Calu3 (cell line): ENCODE results near the gene SMCO2. TPM values are rescaled to one million over a fixed set of nuclear protein-coding genes. Genes with fewer than 3 reads are reported as not detected.

ENCODE experiments used
- BruUV-seq: library from RNA; stranded (reverse); fragments of 400-500 nt; replicated peaks from 2 replicates; lab custom pipeline; 2021; lab: Mats Ljungman, UMichigan
- CTCF ChIA-PET: fragments of 300-600 bp; sonication (Branson Sonifier 250); formaldehyde crosslinking; loops from one replicate; lab custom pipeline; 2022; ENCODE audit warnings: antibody characterized with exemption; lab: Charles Lee
- DNase-seq: peaks from one replicate; pipeline ENCODE4 v3.0.0; 2022
- H3K27ac Mint-ChIP-seq: one replicate; pipeline ENCODE4 v1.8.0; 2022; ENCODE audit warnings: mixed read lengths; ENCODE audit not compliant: unreplicated experiment
- H3K27me3 Mint-ChIP-seq: one replicate; pipeline ENCODE4 v1.8.0; 2022; ENCODE audit warnings: mixed read lengths; ENCODE audit not compliant: unreplicated experiment
- H3K36me3 Mint-ChIP-seq: one replicate; pipeline ENCODE4 v1.8.0; 2022; ENCODE audit warnings: mild to moderate bottlenecking, moderate library complexity, mixed read lengths; ENCODE audit not compliant: insufficient read depth, unreplicated experiment
- H3K4me1 Mint-ChIP-seq: one replicate; pipeline ENCODE4 v1.8.0; 2022; ENCODE audit warnings: mild to moderate bottlenecking, low read depth, mixed read lengths; ENCODE audit not compliant: unreplicated experiment
- H3K4me3 Mint-ChIP-seq: one replicate; pipeline ENCODE4 v1.8.0; 2022; ENCODE audit warnings: mild to moderate bottlenecking, low read depth, moderate library complexity, mixed read lengths; ENCODE audit not compliant: unreplicated experiment
- H3K9me3 Mint-ChIP-seq: one replicate; pipeline ENCODE4 v1.8.0; 2022; ENCODE audit warnings: low read depth, mixed read lengths; ENCODE audit not compliant: unreplicated experiment
- intact Hi-C: fragments of 100-400 bp; cut with micrococcal nuclease; formaldehyde crosslinking; loops from one replicate; pipeline ENCODE4 v1.10.0; 2022; ENCODE audit not compliant: unreplicated experiment
- total RNA-seq: library from RNA; stranded (reverse); gene quantifications from 2 replicates; pipeline ENCODE4 v1.2.3, GENCODE V29; 2022
- TF ChIP-seq, protein P1 (sequence below): fragments of 200-600 bp; IDR thresholded peaks from one replicate; pipeline ENCODE4 v1.8.0; 2022; ENCODE audit warnings: antibody characterized with exemption; ENCODE audit not compliant: unreplicated experiment

The SMCO2 gene
- total RNA-seq, 1 experiment from 2014 or later = 1.6 TPM

DNA sequence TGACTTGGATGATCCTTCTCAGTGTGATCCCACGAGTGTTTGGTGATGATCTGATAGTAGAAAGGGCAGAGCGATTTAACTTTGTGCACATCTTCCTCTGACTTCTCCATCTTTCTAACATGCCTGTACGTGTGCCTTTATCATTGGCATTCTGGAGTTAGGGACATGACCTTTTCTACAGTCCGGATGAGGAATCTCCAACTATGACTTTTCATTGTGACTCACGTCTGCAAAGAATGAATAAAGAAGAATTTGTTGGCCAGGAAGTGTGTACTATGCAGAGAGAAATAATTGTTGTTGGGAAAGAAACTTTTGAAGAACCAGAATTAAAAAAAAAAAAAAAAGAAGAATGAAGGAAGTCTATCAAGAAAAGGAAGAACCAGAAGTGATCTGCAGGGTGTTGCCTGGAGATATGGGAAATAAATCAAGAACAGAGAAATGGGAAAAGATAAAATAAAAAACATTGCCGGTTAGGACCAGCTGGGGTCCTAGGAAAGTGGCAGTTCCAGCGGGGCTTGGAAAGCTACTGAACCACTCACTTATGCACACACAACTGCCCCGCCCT lies 102.8 kb downstream of the SMCO2 start:
- no peaks in the 10 kb centered on the region for H3K27me3 Mint-ChIP-seq
- H3K4me3 Mint-ChIP-seq = peak overlapping the region; percentile 22
- CTCF ChIA-PET = interaction anchor here (0.7 to 1.4 kb wide), 7 partner anchors 9 to 363 kb away, joined by 3 to 5 read pairs (median 3); partner anchors contain the start of gene PPFIBP1
- H3K27ac Mint-ChIP-seq = peak overlapping the region; percentile 43
- intact Hi-C loops = loop anchor here (1.0 kb wide), 1 partner anchor 24 kb away; no protein-coding TSS in a partner anchor
- no TSS peak for BruUV-seq
- peaks cover 15% of the 10 kb centered on the region for H3K36me3 Mint-ChIP-seq
- peaks cover 58% of the 10 kb centered on the region for H3K4me1 Mint-ChIP-seq
- H3K9me3 Mint-ChIP-seq = no peaks in the 10 kb centered on the region
- TF ChIP-seq, protein P1, sequence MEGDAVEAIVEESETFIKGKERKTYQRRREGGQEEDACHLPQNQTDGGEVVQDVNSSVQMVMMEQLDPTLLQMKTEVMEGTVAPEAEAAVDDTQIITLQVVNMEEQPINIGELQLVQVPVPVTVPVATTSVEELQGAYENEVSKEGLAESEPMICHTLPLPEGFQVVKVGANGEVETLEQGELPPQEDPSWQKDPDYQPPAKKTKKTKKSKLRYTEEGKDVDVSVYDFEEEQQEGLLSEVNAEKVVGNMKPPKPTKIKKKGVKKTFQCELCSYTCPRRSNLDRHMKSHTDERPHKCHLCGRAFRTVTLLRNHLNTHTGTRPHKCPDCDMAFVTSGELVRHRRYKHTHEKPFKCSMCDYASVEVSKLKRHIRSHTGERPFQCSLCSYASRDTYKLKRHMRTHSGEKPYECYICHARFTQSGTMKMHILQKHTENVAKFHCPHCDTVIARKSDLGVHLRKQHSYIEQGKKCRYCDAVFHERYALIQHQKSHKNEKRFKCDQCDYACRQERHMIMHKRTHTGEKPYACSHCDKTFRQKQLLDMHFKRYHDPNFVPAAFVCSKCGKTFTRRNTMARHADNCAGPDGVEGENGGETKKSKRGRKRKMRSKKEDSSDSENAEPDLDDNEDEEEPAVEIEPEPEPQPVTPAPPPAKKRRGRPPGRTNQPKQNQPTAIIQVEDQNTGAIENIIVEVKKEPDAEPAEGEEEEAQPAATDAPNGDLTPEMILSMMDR = no peak
- DNase-seq = no peak

DNA sequence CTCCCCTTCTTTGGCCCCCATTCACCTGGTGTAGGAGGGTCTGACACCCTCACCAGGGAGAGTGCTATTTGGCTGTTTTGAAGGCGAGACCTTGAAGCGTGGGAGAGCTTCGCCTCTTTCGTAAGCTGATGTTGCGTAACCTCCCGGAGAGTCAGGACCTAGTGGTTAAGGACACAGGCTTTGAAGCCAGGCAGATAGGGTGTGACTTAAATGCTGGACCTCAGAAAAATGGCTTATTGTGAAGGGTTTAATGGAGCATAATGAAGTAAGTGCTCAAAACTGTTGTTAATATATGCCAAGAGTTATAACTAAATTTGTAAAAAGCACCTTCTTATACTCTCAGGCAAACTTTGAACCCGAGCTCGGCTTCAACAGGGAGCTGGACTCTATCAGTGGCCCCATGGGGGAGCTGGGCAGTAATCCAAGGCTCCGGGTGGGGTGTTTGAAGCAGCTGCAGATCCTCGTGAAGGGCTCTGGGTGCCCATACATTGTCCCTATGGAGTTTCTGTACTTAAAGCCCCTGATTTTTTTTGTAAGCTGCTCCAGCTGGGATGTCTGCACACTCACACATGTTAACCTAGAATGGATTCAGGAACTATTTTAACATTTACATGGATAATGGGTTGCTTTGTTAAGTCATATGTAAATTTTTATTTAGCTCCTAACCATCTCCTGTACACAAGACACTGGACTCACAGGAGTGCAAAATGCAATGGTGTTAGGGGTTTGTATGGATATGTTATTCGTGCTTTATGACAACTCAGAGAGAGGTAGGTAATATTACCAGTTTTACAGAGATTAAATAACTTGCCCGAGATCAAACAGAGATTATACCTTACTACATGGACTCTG lies 103.5 kb downstream of the SMCO2 start:
- Mint-ChIP-seq H3K27me3 (no peaks in the 10 kb centered on the region), H3K27ac (peak overlapping the region; percentile 43), H3K4me1 (peaks cover 58% of the 10 kb centered on the region), H3K9me3 (no peaks in the 10 kb centered on the region), H3K4me3 (peak overlapping the region; percentile 22), H3K36me3 (peaks cover 15% of the 10 kb centered on the region)
- DNase-seq = peak; percentile 80
- intact Hi-C loops = loop anchor here (1.0 kb wide), 1 partner anchor 25 kb away; no protein-coding TSS in a partner anchor
- CTCF ChIA-PET = interaction anchor here (0.7 to 1.4 kb wide), 7 partner anchors 9 to 362 kb away, joined by 3 to 5 read pairs (median 3); partner anchors contain the start of gene PPFIBP1
- BruUV-seq = no TSS peak
- TF ChIP-seq, protein P1 = no peak

- no peak overlapping the region for H3K27ac Mint-ChIP-seq
- CTCF ChIA-PET = interaction anchor here (1.1 to 1.3 kb wide), 2 partner anchors 26 to 126 kb away, joined by 3 to 5 read pairs; partner anchors contain the start of gene PPFIBP1
- H3K36me3 Mint-ChIP-seq = peaks cover 15% of the 10 kb centered on the region
- TF ChIP-seq, protein P1 = no peak
- DNase-seq = no peak
- H3K9me3 Mint-ChIP-seq = no peaks in the 10 kb centered on the region
- H3K4me3 Mint-ChIP-seq = peak overlapping the region; percentile 22
- intact Hi-C loops = no loop called here
- BruUV-seq = no TSS peak
- H3K4me1 Mint-ChIP-seq = peaks cover 55% of the 10 kb centered on the region
- H3K27me3 Mint-ChIP-seq = no peaks in the 10 kb centered on the region
Measured at GRCh38 chr12:27550653-27550975, 104.1 kb downstream of the SMCO2 start.

DNA sequence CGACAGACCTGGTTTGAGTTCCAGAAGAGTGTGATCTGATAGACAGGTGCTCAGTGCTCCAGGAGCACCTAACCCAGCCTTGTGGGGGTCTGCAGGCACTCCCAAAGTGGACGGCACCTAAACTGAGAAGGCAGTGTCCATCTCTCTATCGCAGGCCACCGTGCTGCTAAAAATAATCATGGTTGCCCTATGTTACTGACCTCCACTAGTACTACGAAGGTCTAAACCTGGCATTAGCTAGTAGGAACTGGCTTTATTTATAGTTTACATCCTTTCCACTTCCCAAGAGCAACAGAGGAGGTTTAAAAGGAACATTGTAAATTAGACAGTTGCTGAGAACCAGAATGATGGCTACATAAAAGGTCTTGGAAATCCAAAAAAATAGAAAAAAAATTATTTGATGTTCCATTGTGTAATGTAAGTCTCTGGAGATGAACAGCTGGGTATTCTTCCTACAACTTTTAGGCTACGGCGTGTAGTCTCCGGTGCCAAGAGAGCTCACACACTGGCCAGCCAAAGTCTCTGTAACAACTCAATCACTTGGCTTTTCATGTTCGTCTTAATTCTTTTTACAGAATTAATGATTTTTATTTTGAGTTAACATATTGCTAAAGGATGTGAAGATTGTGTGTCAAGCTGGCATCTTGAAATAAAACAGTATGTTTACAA lies 104.8 kb downstream of the SMCO2 start:
- Mint-ChIP-seq H3K27me3 (no peaks in the 10 kb centered on the region), H3K36me3 (peaks cover 15% of the 10 kb centered on the region), H3K27ac (no peak overlapping the region), H3K4me1 (peaks cover 48% of the 10 kb centered on the region), H3K9me3 (no peaks in the 10 kb centered on the region), H3K4me3 (no peak overlapping the region)
- TF ChIP-seq, protein P1 = no peak
- intact Hi-C loops = no loop called here
- CTCF ChIA-PET = no interaction called here
- DNase-seq = no peak
- BruUV-seq = no TSS peak
